H9 (cell line): Measurements from ENCODE around the gene KIR3DL1. TPM values are rescaled to one million over a fixed set of nuclear protein-coding genes. Genes with fewer than 3 reads are reported as not detected.
"Not testable (repeated sequence)": the region's sequence is repeated elsewhere in the genome, so short reads cannot be mapped to it uniquely, and the experiment has no call there.

Experiments
- DNase-seq: peaks from one replicate; pipeline ENCODE4 v3.0.0-alpha.2; 2017
- H2AFZ ChIP-seq: one replicate; pipeline ENCODE4 v1.6.1; 2013; ENCODE audit warnings: mild to moderate bottlenecking, low read length, control low read depth, moderate library complexity
- H2AK5ac ChIP-seq: 2 replicates; pipeline ENCODE4 v1.6.1; 2013; ENCODE audit warnings: low read length, control low read depth, mixed read lengths; ENCODE audit not compliant: insufficient read length
- H2BK120ac ChIP-seq: one replicate; pipeline ENCODE4 v1.6.1; 2013; ENCODE audit warnings: low read depth, mild to moderate bottlenecking, low read length, control low read depth, inconsistent platforms; ENCODE audit not compliant: poor library complexity, severe bottlenecking
- H2BK12ac ChIP-seq: 2 replicates; pipeline ENCODE4 v1.6.1; 2013; ENCODE audit warnings: low read length, control low read depth, mixed read lengths, low read depth; ENCODE audit not compliant: insufficient read length
- H2BK15ac ChIP-seq: 2 replicates; pipeline ENCODE4 v1.6.1; 2013; ENCODE audit warnings: low read depth, low read length, control low read depth
- H2BK20ac ChIP-seq: one replicate; pipeline ENCODE4 v1.6.1; 2013; ENCODE audit warnings: low read depth, mild to moderate bottlenecking, low read length, control low read depth, inconsistent platforms; ENCODE audit not compliant: poor library complexity, severe bottlenecking
- H2BK5ac ChIP-seq: 2 replicates; pipeline ENCODE4 v1.6.1; 2013; ENCODE audit warnings: low read length, control low read depth, mixed read lengths; ENCODE audit not compliant: insufficient read length
- H3K14ac ChIP-seq: 2 replicates; pipeline ENCODE4 v1.6.1; 2013; ENCODE audit warnings: low read length, control low read depth; ENCODE audit not compliant: insufficient read depth
- H3K18ac ChIP-seq: 2 replicates; pipeline ENCODE4 v1.6.1; 2013; ENCODE audit warnings: low read depth, mild to moderate bottlenecking, mixed read lengths, low read length, control low read depth; ENCODE audit not compliant: insufficient read length
- H3K23ac ChIP-seq: 2 replicates; pipeline ENCODE4 v1.6.1; 2013; ENCODE audit warnings: low read length, control low read depth, mixed read lengths, low read depth; ENCODE audit not compliant: insufficient read length
- H3K23me2 ChIP-seq: 2 replicates; pipeline ENCODE4 v1.6.1; 2013; ENCODE audit warnings: low read depth, mild to moderate bottlenecking, mixed read lengths, low read length, control low read depth; ENCODE audit not compliant: insufficient read length, poor library complexity, severe bottlenecking
- H3K27ac ChIP-seq: 2 replicates; pipeline ENCODE4 v1.5.1; 2013; ENCODE audit warnings: low read length, control low read depth, mixed read lengths, low read depth; ENCODE audit not compliant: insufficient read length
- H3K27me3 ChIP-seq: 2 replicates; pipeline ENCODE4 v1.6.1; 2013; ENCODE audit warnings: low read length, control low read depth, inconsistent platforms; ENCODE audit not compliant: insufficient read depth
- H3K4ac ChIP-seq: 2 replicates; pipeline ENCODE4 v1.6.1; 2013; ENCODE audit warnings: low read depth, mild to moderate bottlenecking, control low read depth, inconsistent platforms, low read length, moderate library complexity
- H3K4me1 ChIP-seq: 2 replicates; pipeline ENCODE4 v1.6.1; 2013; ENCODE audit warnings: low read length, control low read depth, inconsistent platforms; ENCODE audit not compliant: insufficient read depth
- H3K4me2 ChIP-seq: 2 replicates; pipeline ENCODE4 v1.6.1; 2013; ENCODE audit warnings: low read length, control low read depth, mixed read lengths; ENCODE audit not compliant: insufficient read length, insufficient read depth
- H3K56ac ChIP-seq: 2 replicates; pipeline ENCODE4 v1.6.1; 2013; ENCODE audit warnings: low read depth, mild to moderate bottlenecking, mixed read lengths, low read length, control low read depth; ENCODE audit not compliant: insufficient read length
- H3K79me1 ChIP-seq: 2 replicates; pipeline ENCODE4 v1.6.1; 2013; ENCODE audit warnings: low read depth, mild to moderate bottlenecking, moderate library complexity, low read length, control low read depth, inconsistent platforms; ENCODE audit not compliant: insufficient read depth, poor library complexity, severe bottlenecking
- H3K79me2 ChIP-seq: 2 replicates; pipeline ENCODE4 v1.6.1; 2013; ENCODE audit warnings: low read length, control low read depth, inconsistent platforms; ENCODE audit not compliant: insufficient read depth
- H3K9ac ChIP-seq: 2 replicates; pipeline ENCODE4 v1.6.1; 2013; ENCODE audit warnings: low read length, control low read depth, mixed read lengths; ENCODE audit not compliant: insufficient read length; ENCODE audit errors: extremely low read depth
- H3K9me3 ChIP-seq: one replicate; pipeline ENCODE4 v1.6.1; 2013; ENCODE audit warnings: low read depth, low read length, inconsistent platforms; ENCODE audit not compliant: control insufficient read depth
- H3T11ph ChIP-seq: one replicate; pipeline ENCODE4 v1.6.1; 2013; ENCODE audit warnings: mild to moderate bottlenecking, low read length, control low read depth, inconsistent platforms
- H4K20me1 ChIP-seq: one replicate; pipeline ENCODE4 v1.6.1; 2013; ENCODE audit not compliant: control insufficient read depth, insufficient read length, insufficient read depth
- H4K5ac ChIP-seq: 2 replicates; pipeline ENCODE4 v1.6.1; 2013; ENCODE audit warnings: low read depth, mild to moderate bottlenecking, mixed read lengths, low read length, control low read depth; ENCODE audit not compliant: insufficient read length
- H4K8ac ChIP-seq: replicated peaks from 2 replicates; pipeline ENCODE4 v1.6.1; 2013; ENCODE audit warnings: low read length, control low read depth, mixed read lengths, low read depth; ENCODE audit not compliant: insufficient read length
- H4K91ac ChIP-seq: 2 replicates; pipeline ENCODE4 v1.6.1; 2013; ENCODE audit warnings: low read depth, mild to moderate bottlenecking, moderate library complexity, mixed read lengths, low read length, control low read depth; ENCODE audit not compliant: insufficient read length
- H3K27ac Mint-ChIP-seq, 3 experiments: 2 replicates in 2 of 3; 3 replicates in 1 of 3; pipeline ENCODE4 v1.8.0; 2020 to 2021; ENCODE audit warnings: mixed read lengths in 3 of 3, mild to moderate bottlenecking in 1 of 3, moderate library complexity in 1 of 3
- H3K27me3 Mint-ChIP-seq: 2 replicates; pipeline ENCODE4 v1.8.0; 2021; ENCODE audit warnings: low read depth, mild to moderate bottlenecking, moderate library complexity, mixed read lengths
- H3K36me3 Mint-ChIP-seq, 3 experiments: 2 replicates in 2 of 3; 3 replicates in 1 of 3; pipeline ENCODE4 v1.8.0; 2020 to 2021; ENCODE audit warnings: low read depth in 3 of 3, mixed read lengths in 3 of 3; ENCODE audit not compliant: insufficient read depth in 1 of 3
- H3K4me1 Mint-ChIP-seq, 2 experiments: 2 replicates each; pipeline ENCODE4 v1.8.0; 2020; ENCODE audit warnings: mixed read lengths in 2 of 2
- H3K4me3 Mint-ChIP-seq, 2 experiments: 2 replicates in 1 of 2; 3 replicates in 1 of 2; pipeline ENCODE4 v1.8.0; 2020 to 2021; ENCODE audit warnings: mild to moderate bottlenecking in 2 of 2, mixed read lengths in 2 of 2, moderate library complexity in 1 of 2
- H3K9me3 Mint-ChIP-seq, 2 experiments: 2 replicates in 1 of 2; 3 replicates in 1 of 2; pipeline ENCODE4 v1.8.0; 2020; ENCODE audit warnings: mild to moderate bottlenecking in 2 of 2, mixed read lengths in 2 of 2, moderate library complexity in 1 of 2
- WGBS: extraction: QIAGEN DNeasy Blood & Tissue Kit; methylation state at CpG from one replicate; pipeline ENCODE4 v1.1.7; 2013; ENCODE audit warnings: missing lambda C conversion rate, low lambda C conversion rate, mixed read lengths; ENCODE audit not compliant: insufficient read length; ENCODE audit errors: extremely low coverage; 5-methylcytosine and 5-hydroxymethylcytosine counted together
- total RNA-seq: library from RNA; stranded (reverse); gene quantifications from 2 replicates; pipeline ENCODE4 v1.2.1, GENCODE V29; 2021

The KIR3DL1 gene
- total RNA-seq, 1 experiment from 2014 or later, result not detected

DNA sequence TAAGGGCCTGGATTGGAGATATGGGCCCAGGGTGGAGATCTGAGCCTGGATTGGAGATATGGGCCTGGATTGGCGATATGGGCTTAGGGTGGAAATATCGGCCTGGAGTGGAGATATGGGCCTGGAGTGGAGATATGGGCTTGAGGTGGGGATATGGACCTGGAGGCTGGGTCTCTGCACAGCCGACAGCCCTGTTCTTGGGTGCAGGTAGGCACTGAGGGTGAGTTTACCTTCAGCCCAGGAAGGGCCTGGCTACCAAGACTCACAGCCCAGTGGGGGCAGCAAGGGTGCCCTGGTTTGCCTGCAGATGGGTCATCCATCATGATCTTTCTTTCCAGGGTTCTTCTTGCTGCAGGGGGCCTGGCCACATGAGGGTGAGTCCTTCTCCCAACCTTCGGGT, 45.8 kb upstream of the KIR3DL1 start:
- not testable (repeated sequence) for DNase-seq, H4K8ac ChIP-seq, H3K9ac ChIP-seq, H3K79me2 ChIP-seq, H3K23ac ChIP-seq, H3K27me3 ChIP-seq, H3K4me2 ChIP-seq, H3K4me1 ChIP-seq, H3K27ac ChIP-seq, H4K5ac ChIP-seq, H4K20me1 ChIP-seq, H2BK15ac ChIP-seq, H3K23me2 ChIP-seq, H3K79me1 ChIP-seq, H3K56ac ChIP-seq, H3K4ac ChIP-seq, H2BK120ac ChIP-seq, H3K4me3 Mint-ChIP-seq, H3K18ac ChIP-seq, H3K4me1 Mint-ChIP-seq, H4K91ac ChIP-seq, H2AK5ac ChIP-seq, H3K27me3 Mint-ChIP-seq, H2BK20ac ChIP-seq, H2BK12ac ChIP-seq, H3K27ac Mint-ChIP-seq, H2AFZ ChIP-seq, H3T11ph ChIP-seq, H3K14ac ChIP-seq, H2BK5ac ChIP-seq
- no CpG with 5 or more reads among the region's 4 CpGs for WGBS
- Mint-ChIP-seq H3K9me3 (peaks cover 90 to 92% of the 10 kb centered on the region in 2 experiments), H3K36me3 (peaks cover 16 to 53% (median 24%) of the 10 kb centered on the region in 3 experiments; a peak in 6 of 7 replicates)
- H3K9me3 ChIP-seq, result peaks cover 75% of the 10 kb centered on the region

DNA sequence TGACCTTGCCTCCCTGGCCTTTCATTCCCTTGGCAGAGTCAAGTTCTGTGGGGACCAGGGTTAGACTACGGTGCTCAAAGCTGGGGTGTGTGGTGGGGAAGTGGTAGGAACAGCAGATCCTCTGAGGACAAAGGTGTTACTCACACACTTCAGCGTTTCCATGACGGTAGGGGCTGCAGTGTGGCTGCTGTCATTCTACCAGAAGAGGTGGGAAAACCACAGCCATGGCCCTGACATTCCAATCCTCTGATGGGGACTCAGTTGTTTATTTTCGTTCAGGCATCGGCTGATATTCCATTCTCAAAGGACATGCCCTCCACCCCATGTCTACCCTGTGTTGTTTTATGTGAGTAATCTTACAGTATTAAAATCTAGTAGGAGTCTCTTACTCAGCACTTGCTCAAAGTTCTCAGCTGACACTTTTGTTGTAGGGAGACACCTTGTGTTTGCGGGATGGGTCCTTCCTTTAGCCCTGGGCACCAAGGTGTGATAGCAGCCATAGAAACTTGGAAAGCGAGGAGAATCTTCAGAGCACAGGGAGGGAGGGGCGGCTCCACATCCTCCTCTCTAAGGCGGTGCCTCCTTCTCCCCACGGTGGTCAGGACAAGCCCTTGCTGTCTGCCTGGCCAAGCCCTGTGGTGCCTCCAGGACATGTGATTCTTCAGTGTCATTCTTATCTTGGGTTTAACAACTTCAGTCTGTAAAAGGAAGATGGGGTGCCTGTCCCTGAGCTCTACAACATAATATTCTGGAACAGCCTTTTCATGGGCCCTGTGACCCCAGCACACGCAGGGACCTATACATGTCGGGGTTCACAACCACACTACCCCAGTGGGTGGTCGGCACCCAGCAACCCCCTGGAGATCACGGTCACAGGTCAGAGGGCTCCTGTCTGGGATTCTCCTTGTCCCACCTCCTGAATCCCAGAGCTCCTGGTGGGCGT, 45.0 kb upstream of the KIR3DL1 start:
- not testable (repeated sequence) for H3K27me3 ChIP-seq, H4K91ac ChIP-seq, H4K20me1 ChIP-seq, H3K23ac ChIP-seq, DNase-seq, H3K27me3 Mint-ChIP-seq, H3K4me1 ChIP-seq, H2BK5ac ChIP-seq, H3K23me2 ChIP-seq, H3K4me3 Mint-ChIP-seq, H3T11ph ChIP-seq, H2BK12ac ChIP-seq, H3K27ac ChIP-seq, H3K79me1 ChIP-seq, H2BK20ac ChIP-seq, H3K79me2 ChIP-seq, H3K4ac ChIP-seq, H3K14ac ChIP-seq, H4K8ac ChIP-seq, H3K9ac ChIP-seq, H2AFZ ChIP-seq, H2BK15ac ChIP-seq, H4K5ac ChIP-seq, H2BK120ac ChIP-seq, H3K18ac ChIP-seq, H3K56ac ChIP-seq, H3K4me1 Mint-ChIP-seq, H2AK5ac ChIP-seq, H3K27ac Mint-ChIP-seq, H3K4me2 ChIP-seq
- no CpG with 5 or more reads among the region's 15 CpGs for WGBS
- H3K9me3 ChIP-seq, result peaks cover 70% of the 10 kb centered on the region
- H3K36me3 Mint-ChIP-seq, result peaks cover 16 to 56% (median 24%) of the 10 kb centered on the region in 3 experiments; a peak in 6 of 7 replicates
- H3K9me3 Mint-ChIP-seq, result peaks cover 90 to 92% of the 10 kb centered on the region in 2 experiments
